Measurements from ENCODE around the gene DHRS2.

GRCh38 chr14:23605931-23606585 lies 30.1 kb upstream of the DHRS2 start:
- TF ChIP-seq ARNT (IDR thresholded peaks at IDR 0.05) (no peak), SP1 (IDR thresholded peaks at IDR 0.05) (no peak), ZNF384 (IDR thresholded peaks at IDR 0.05) (no peak), NFRKB (IDR thresholded peaks at IDR 0.05) (no peak), FOXM1 (IDR thresholded peaks at IDR 0.05; ENCODE audit: borderline replicate concordance) (no peak), SUZ12 (IDR thresholded peaks at IDR 0.05) (no peak), TARDBP (IDR thresholded peaks at IDR 0.05) (no peak), FOXK2 (IDR thresholded peaks at IDR 0.05) (no peak), BHLHE40 (IDR thresholded peaks at IDR 0.05; ENCODE audit: borderline replicate concordance) (no peak), FOXA1 (IDR thresholded peaks at IDR 0.05) (no peak)
